Body of pancreas (tissue), 4 donors: Measurements from ENCODE around the gene NPC2.

ENCODE experiments used
- POLR2A ChIP-seq, 3 donors: fragments of 450-650 bp; IDR thresholded peaks; one replicate each; pipeline ENCODE4 v1.6.1; 2016; ENCODE audit warnings: antibody characterized with exemption in 3 of 3, mild to moderate bottlenecking in 2 of 3
- TF ChIP-seq, protein P1 (sequence below), 7 experiments: fragments of 450-650 bp in 4 of 7; fragments of 200-600 bp in 3 of 7; sonication (generic) in 3 of 7; IDR thresholded peaks; one replicate each; pipeline ENCODE4 v1.5.1; 2016 to 2019; ENCODE audit warnings: antibody characterized with exemption in 7 of 7

GRCh38 chr14:74442757-74443156, 50.3 kb downstream of the NPC2 start:
- TF ChIP-seq, protein P1, sequence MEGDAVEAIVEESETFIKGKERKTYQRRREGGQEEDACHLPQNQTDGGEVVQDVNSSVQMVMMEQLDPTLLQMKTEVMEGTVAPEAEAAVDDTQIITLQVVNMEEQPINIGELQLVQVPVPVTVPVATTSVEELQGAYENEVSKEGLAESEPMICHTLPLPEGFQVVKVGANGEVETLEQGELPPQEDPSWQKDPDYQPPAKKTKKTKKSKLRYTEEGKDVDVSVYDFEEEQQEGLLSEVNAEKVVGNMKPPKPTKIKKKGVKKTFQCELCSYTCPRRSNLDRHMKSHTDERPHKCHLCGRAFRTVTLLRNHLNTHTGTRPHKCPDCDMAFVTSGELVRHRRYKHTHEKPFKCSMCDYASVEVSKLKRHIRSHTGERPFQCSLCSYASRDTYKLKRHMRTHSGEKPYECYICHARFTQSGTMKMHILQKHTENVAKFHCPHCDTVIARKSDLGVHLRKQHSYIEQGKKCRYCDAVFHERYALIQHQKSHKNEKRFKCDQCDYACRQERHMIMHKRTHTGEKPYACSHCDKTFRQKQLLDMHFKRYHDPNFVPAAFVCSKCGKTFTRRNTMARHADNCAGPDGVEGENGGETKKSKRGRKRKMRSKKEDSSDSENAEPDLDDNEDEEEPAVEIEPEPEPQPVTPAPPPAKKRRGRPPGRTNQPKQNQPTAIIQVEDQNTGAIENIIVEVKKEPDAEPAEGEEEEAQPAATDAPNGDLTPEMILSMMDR (IDR thresholded peaks at IDR 0.05): no peak
- TF ChIP-seq POLR2A (IDR thresholded peaks at IDR 0.05): no peak
